ENCODE measurements around the gene MLN. TPM values are rescaled to one million over a fixed set of nuclear protein-coding genes. Genes with fewer than 3 reads are reported as not detected.

MLN gene
- total RNA-seq, 1 donor from 2014 or later: not detected

DNA sequence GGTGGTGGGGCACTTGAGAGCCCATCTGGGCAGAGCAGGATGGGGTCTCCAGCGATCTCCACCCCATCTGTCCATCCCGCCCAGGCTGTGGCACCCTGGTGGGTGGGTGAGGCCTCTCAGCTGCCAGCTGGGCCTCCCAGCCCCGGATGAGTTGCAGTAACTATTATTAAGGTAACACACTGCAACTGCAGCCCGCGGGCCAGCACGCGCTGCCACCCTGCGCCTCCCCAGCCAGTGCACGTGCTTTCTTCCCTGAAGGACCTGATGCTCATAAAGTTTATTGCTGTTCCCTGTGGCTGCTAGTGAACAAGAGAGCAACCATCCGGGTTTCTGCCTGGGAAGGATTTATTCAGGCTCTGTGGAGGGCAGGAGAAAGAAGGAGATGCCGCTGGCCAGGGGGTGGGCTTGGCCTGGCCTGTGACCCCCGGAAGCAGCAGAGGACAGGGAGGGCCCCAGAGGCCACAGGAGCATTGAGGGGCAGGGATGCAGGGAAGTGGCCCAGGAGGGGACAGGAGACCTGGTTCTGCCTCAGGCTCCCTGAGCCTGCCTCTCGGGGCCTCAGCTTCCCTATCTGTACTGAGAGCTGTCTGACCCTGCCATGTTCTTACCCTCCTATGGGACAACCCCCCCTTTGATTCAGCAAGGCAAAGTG lies 58.8 kb downstream of the MLN start:
- DNase-seq (ENCODE audit: low spot score): no peak
- H3K27me3 Mint-ChIP-seq (ENCODE audit: unreplicated experiment): peaks cover 10% of the 10 kb centered on the region
- H3K9me3 Mint-ChIP-seq (ENCODE audit: unreplicated experiment): no peaks in the 10 kb centered on the region
- no peak overlapping the region for H3K4me3 Mint-ChIP-seq (ENCODE audit: unreplicated experiment)
- peaks cover 9% of the 10 kb centered on the region for H3K4me1 Mint-ChIP-seq (ENCODE audit: unreplicated experiment)
- no peaks in the 10 kb centered on the region for H3K36me3 Mint-ChIP-seq (ENCODE audit: low read depth, unreplicated experiment)
- no peak for TF ChIP-seq CTCF (IDR thresholded peaks at IDR 0.05; ENCODE audit: unreplicated experiment)
- no peak overlapping the region for H3K27ac Mint-ChIP-seq (ENCODE audit: unreplicated experiment)

Other genes starting within 250 kb of the MLN start
- gene BAK1, start 223.7 kb downstream of the MLN start, total RNA-seq (ENCODE audit: unreplicated experiment): 51.4 TPM
- gene ITPR3, start 182.7 kb downstream of the MLN start, total RNA-seq (ENCODE audit: unreplicated experiment): 124 TPM
- 54.9 TPM for gene UQCC2, start 92.3 kb downstream of the MLN start, total RNA-seq (ENCODE audit: unreplicated experiment)
- not detected for gene IP6K3, start 57.1 kb downstream of the MLN start, total RNA-seq (ENCODE audit: unreplicated experiment)
- gene LEMD2, start 14.9 kb downstream of the MLN start, total RNA-seq (ENCODE audit: unreplicated experiment): 105 TPM

All from endothelial cell (in vitro differentiated cells).